GM06990 (cell line): Measurements from ENCODE around the gene CHCHD6.

Experiments
- DNase-seq: peaks from one replicate; pipeline ENCODE4 v3.0.0-alpha.2; 2011; ENCODE audit not compliant: insufficient read length; ENCODE audit errors: extremely low read depth
- H3K27me3 ChIP-seq: replicated peaks from 2 replicates; pipeline ENCODE4 v1.6.0; 2011; ENCODE audit warnings: low read length; ENCODE audit not compliant: control insufficient read depth, insufficient read depth
- H3K36me3 ChIP-seq: 2 replicates; pipeline ENCODE4 v1.5.1; 2011; ENCODE audit warnings: low read length; ENCODE audit not compliant: control insufficient read depth, insufficient read depth
- H3K4me3 ChIP-seq: replicated peaks from 2 replicates; pipeline ENCODE4 v1.5.1; 2011; ENCODE audit warnings: low read depth, mild to moderate bottlenecking, control low read depth, low read length
- TF ChIP-seq, protein P1 (sequence below): IDR thresholded peaks from 2 replicates; pipeline ENCODE4 v1.5.1; 2011; ENCODE audit warnings: low read length, control low read depth, mild to moderate bottlenecking, inconsistent platforms; ENCODE audit not compliant: insufficient read depth, poor library complexity, severe bottlenecking

The CHCHD6 gene

GRCh38 chr3:126818400-126819095, 114.5 kb downstream of the CHCHD6 start:
- H3K4me3 ChIP-seq = no peak overlapping the region
- no peaks in the 10 kb centered on the region for H3K36me3 ChIP-seq
- no peak for DNase-seq
- H3K27me3 ChIP-seq = no peaks in the 10 kb centered on the region
- TF ChIP-seq, protein P1, sequence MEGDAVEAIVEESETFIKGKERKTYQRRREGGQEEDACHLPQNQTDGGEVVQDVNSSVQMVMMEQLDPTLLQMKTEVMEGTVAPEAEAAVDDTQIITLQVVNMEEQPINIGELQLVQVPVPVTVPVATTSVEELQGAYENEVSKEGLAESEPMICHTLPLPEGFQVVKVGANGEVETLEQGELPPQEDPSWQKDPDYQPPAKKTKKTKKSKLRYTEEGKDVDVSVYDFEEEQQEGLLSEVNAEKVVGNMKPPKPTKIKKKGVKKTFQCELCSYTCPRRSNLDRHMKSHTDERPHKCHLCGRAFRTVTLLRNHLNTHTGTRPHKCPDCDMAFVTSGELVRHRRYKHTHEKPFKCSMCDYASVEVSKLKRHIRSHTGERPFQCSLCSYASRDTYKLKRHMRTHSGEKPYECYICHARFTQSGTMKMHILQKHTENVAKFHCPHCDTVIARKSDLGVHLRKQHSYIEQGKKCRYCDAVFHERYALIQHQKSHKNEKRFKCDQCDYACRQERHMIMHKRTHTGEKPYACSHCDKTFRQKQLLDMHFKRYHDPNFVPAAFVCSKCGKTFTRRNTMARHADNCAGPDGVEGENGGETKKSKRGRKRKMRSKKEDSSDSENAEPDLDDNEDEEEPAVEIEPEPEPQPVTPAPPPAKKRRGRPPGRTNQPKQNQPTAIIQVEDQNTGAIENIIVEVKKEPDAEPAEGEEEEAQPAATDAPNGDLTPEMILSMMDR = no peak

DNA sequence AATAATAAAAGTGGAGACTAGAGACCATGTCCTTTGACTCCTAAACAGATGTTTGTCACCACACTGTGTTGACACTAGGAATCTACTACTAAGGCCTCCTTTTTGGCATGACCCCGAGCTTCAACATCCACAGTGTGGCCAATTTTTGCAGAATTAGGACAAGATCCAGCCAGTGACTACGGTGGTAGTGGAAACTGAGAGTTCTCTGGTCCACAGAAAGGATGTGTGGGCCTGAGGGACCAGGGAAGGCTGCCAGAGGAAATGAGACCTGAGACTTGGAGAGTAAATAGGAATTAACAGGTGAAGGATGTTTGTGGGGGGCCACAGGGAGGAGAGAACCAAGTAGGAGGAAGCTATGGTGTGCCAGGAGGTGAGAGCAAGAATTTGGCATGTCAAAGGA, 122.7 kb downstream of the CHCHD6 start:
- TF ChIP-seq, protein P1 = no peak
- Histone ChIP-seq H3K27me3 (no peaks in the 10 kb centered on the region), H3K4me3 (no peak overlapping the region), H3K36me3 (no peaks in the 10 kb centered on the region)
- DNase-seq = no peak

DNA sequence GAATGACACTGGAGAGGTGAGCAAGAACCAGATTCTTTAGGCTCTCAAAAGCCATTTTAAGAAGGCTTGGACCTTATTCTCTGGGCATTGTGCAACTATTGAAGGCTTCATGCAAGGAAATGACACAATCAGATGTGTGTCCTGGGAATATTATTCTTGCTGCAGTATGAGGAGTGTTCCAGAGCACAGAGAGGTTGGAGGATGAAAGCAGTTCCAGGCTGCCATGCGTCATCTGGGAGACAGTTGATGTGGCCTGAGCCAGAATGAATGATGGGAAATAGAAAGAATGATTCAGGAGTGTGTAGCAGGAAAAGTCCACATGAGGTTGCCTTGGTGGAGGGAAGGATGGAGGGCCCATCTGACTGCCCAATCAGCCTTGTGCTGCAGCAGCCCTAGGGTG, 123.1 kb downstream of the CHCHD6 start:
- no peak overlapping the region for H3K4me3 ChIP-seq
- TF ChIP-seq, protein P1 = no peak
- no peaks in the 10 kb centered on the region for H3K36me3 ChIP-seq
- no peaks in the 10 kb centered on the region for H3K27me3 ChIP-seq
- DNase-seq = no peak

GRCh38 chr3:126828306-126828705, 124.3 kb downstream of the CHCHD6 start:
- H3K36me3 ChIP-seq = no peaks in the 10 kb centered on the region
- no peak for DNase-seq
- H3K27me3 ChIP-seq = no peaks in the 10 kb centered on the region
- H3K4me3 ChIP-seq = no peak overlapping the region
- TF ChIP-seq, protein P1 = no peak

- Histone ChIP-seq H3K4me3 (no peak overlapping the region), H3K36me3 (no peaks in the 10 kb centered on the region), H3K27me3 (no peaks in the 10 kb centered on the region)
- TF ChIP-seq, protein P1 = no peak
- no peak for DNase-seq
These were observed 128.9 kb downstream of the CHCHD6 start for GRCh38 chr3:126832933-126833332.
